NCI-H82 treated with DMSO at 0.1 percent for 48 hours (cell line): ENCODE results near the gene GPALPP1.
"Not testable (repeated sequence)": the region's sequence is repeated elsewhere in the genome, so short reads cannot be mapped to it uniquely, and the experiment has no call there.

Experiments
- DNase-seq: peaks from one replicate; lab custom pipeline; 2025; ENCODE audit not compliant: unreplicated experiment; lab: John Stamatoyannopoulos, UW

GPALPP1 gene

DNA sequence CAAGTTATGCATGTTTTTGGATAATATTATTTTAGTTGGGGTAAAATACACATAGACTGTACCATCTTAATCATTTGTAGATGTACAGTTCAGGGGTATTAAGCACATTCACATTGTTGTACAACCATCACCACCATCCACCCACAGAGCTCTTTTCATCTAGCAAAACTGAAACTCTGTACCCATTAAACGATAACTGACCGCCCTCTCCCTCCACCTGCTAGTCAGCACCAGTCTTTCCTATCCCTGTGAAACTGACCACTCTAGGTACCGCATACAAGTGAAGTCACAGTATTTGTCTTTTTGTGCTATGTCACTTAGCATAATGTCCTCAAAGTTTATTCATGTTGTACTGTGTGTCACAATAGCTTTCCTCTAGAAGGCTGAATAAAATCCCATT is 70.7 kb downstream of the GPALPP1 start:
- no peak for DNase-seq

DNA sequence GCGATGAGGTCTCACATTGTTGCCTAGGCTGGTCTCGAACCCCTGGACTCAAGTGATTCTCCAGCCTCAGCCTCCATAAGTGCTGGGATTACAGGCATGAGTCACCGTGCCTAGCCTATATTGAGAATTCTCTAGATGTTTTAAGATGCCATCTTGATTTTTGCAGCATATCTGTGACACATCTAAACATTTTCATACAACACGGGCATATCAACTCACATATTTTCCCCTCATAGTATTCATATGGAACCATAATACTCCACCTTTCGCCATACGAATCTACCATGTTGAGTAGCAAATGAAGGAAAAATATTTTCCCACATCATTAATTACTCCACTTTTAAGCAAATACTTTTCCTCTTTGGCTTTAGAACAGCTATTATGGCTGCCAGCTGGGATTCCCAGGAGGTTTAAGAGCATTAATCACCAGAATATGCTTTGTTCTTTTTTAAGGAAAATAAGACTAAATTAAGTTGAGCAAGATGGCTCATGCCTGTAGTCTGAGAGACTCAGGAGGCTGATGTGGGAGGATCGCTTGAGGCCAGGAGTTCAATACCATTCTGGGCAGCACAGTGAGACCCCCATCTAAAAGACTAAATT is 74.0 kb downstream of the GPALPP1 start:
- no peak for DNase-seq

DNA sequence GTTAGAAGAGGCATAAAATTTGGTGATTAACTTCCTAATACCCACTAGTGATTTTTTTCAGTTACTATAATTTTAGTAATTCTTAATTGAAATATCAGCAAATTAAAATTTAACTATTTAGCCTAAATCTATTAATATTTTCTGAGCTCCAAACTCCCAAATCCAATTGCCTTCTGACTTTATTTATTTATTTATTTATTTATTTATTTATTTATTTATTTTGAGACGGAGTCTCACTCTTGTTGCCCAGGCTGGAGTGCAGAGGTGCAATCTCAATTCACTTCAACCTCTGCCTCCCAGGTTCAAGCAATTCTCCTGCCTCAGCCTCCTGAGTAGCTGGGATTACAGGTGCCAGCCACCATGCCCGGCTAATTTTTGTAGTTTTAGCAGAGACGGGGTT is 74.6 kb downstream of the GPALPP1 start:
- DNase-seq: not testable (repeated sequence)

DNA sequence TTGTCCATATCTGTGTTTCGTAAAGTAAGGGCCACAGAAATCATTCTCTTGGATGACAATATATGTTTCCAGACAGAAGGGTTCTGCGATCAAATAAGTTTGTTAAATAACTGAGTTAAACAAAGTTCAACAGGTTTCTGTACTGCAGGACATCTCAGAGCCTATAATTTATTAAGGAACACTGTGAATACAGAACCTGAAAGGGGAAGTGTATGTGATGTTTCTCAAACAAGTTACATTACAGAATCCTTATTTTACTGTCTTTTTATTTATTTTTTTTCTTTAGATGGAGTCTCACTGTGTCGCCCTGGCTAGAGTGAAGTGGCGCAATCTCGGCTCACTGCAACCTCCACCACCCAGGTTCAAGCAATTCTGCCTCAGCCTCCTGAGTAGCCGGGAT is 75.6 kb downstream of the GPALPP1 start:
- DNase-seq: no peak

DNA sequence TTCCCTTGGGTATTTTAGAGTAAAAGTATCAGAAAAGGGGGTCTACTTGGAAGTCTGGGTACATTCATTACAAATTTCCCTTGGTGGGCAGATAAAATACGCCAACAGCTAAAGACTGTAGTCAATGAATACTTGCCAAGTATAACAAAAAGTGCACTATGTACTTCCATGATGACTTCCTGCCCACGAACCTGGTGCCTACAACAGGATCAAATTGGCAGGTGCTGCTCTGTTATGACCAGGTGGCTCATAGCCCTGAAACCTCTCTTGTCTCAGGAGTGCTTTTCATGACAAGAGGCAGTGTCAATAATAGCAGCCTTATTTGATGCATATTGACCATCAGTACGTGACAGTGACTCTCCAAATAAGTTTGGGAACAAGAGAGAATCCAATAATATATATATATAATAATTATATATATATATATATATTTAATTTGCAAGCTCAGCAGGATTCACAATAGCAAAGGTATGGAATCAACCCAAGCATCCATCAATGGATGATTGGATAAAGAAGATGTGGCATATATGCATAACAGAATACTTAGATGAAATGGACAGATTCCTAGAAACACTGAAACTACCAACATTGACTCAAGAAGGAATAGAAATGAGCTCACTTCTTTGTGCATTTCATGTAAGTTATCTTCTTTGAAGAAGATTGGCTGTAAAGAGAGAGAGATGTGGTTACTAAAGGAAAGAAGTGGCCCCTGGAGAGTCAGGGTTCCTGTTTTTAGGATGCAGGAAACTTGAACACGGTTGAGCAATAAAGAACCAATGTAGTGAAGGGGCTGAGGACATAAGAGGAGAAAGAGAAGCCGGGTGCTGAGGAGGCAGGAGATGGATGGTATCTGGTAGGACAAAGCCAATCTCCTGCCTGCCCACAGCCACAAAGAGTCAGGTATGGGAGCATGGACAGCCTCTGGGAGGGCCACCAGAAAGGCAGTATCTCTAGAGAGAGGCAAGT is 79.0 kb downstream of the GPALPP1 start:
- no peak for DNase-seq

DNA sequence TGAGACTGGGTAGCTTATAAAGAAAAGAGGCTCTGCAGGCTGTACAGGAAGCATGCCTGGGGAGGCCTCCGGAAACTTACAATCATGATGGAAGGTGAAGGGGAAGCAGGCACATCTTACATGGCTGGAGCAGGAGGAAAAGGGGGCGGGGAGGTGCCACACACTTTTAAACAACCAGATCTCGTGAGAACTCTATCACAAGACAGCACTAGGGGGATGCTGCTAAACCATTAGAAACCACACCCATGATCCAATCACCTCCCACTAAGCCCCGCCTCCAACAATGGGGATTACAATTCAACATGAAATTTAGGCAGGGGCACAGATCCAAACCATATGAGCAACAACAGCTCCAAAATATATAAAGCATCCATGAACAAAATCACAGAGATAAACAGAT is 84.5 kb downstream of the GPALPP1 start:
- DNase-seq: no peak

DNA sequence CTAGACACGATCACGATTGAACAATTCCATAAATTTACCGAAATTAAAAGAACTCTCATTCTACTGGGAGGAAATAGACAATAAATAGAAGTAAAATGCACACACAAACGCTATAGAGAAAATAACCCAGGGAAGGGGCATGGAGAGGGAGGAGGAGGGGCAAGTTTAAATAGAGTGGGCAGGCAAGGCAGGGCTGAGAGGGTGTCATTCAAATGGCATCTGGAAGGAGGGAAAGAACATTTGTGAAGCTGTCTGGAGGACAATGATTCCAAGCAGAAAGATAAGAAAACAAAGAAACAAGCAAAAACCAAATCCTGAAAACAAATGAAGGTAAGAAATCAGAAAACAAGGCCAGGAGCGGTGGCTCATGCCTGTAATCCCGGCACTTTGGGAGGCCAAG is 85.4 kb downstream of the GPALPP1 start:
- DNase-seq: no peak

DNA sequence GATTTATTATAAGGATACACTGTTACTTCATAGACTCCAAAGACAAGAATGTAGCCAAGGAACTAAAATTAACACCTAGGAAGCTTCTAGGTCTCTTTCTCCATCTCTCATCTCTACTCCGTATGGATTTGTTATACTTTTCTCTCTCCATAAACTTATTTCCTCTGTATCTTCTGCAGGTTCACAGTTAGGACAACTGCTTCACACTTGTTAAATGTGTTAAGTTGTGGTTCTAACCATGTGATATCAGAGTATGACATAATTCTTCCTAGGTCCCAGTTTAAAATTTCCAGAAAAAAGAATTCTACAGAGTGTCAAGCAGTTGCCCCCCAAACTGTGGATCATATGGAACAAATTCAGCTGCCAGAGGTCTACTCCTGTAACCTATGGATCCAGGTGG is 88.7 kb downstream of the GPALPP1 start:
- DNase-seq: no peak
